Endothelial cell of umbilical vein (primary cell): ENCODE data around the gene VSIG10L2. TPM values are rescaled to one million over a fixed set of nuclear protein-coding genes. Genes with fewer than 3 reads are reported as not detected.

Experiments used
- BruUV-seq: library from RNA; stranded (reverse); fragments of 400-500 nt; replicated peaks from 2 replicates; lab custom pipeline; 2021; lab: Mats Ljungman, UMichigan
- CTCF ChIA-PET: fragments of 300-600, 350-600 bp; sonication (Branson Sonifier 250); formaldehyde crosslinking; loops from one replicate; lab custom pipeline; 2021; ENCODE audit warnings: antibody characterized with exemption, inconsistent platforms; lab: Charles Lee
- POLR2A ChIA-PET: fragments of 300-600, 350-600 bp; sonication (Branson Sonifier 250); formaldehyde crosslinking; loops from one replicate; lab custom pipeline; 2021; ENCODE audit warnings: antibody characterized with exemption, inconsistent platforms; lab: Charles Lee
- DNase-seq: peaks from one replicate; pipeline ENCODE4 v3.0.0-alpha.2; 2011; ENCODE audit warnings: low read depth, low spot score
- FAIRE-seq: peaks from 2 replicates; lab custom pipeline; 2011; peaks lifted over from hg19 to GRCh38; lab: Jason Lieb, UNC
- H2AFZ ChIP-seq: 2 replicates; pipeline ENCODE4 v1.6.0; 2012; ENCODE audit warnings: low read depth, low read length, control low read depth, inconsistent platforms
- H3K27ac ChIP-seq: 2 replicates; pipeline ENCODE4 v1.5.1; 2011; ENCODE audit warnings: low read depth, mild to moderate bottlenecking, control low read depth, low read length, moderate library complexity; ENCODE audit not compliant: insufficient read depth
- H3K27me3 ChIP-seq, 2 experiments: 2 replicates each; pipeline versions ENCODE4 v1.6.0 to v1.6.1; 2011; ENCODE audit warnings: low read length in 2 of 2, mixed read lengths in 1 of 2; ENCODE audit not compliant: control insufficient read depth in 2 of 2, insufficient read depth in 2 of 2
- H3K36me3 ChIP-seq, 2 experiments: 2 replicates in 1 of 2; 3 replicates in 1 of 2; pipeline ENCODE4 v1.5.1; 2011; ENCODE audit warnings: low read length in 2 of 2, mild to moderate bottlenecking in 1 of 2, moderate library complexity in 1 of 2; ENCODE audit not compliant: control insufficient read depth in 2 of 2, insufficient read depth in 2 of 2; ENCODE audit errors: extremely low read depth in 1 of 2
- H3K4me1 ChIP-seq: 3 replicates; pipeline ENCODE4 v1.5.1; 2011; ENCODE audit warnings: mild to moderate bottlenecking, low read length; ENCODE audit not compliant: control insufficient read depth, insufficient read depth; ENCODE audit errors: extremely low read depth
- H3K4me2 ChIP-seq: 2 replicates; pipeline ENCODE4 v1.6.1; 2011; ENCODE audit warnings: low read length, control low read depth, mixed read lengths; ENCODE audit not compliant: insufficient read depth
- H3K4me3 ChIP-seq, 3 experiments: fragments of 200-600 bp in 1 of 3; sonication (generic), shearing (Covaris generic) in 1 of 3; replicated peaks in 1 of 3; 2 replicates each; pipeline ENCODE4 v1.5.1; 2011 to 2016; ENCODE audit warnings: control low read depth in 3 of 3, low read length in 3 of 3, mild to moderate bottlenecking in 2 of 3, inconsistent platforms in 1 of 3, low read depth in 1 of 3, moderate library complexity in 1 of 3; ENCODE audit not compliant: insufficient read depth in 1 of 3
- H3K79me2 ChIP-seq: 2 replicates; pipeline ENCODE4 v1.6.0; 2012; ENCODE audit warnings: low read length, inconsistent platforms; ENCODE audit not compliant: control insufficient read depth, insufficient read depth
- H3K9ac ChIP-seq: replicated peaks from 2 replicates; pipeline ENCODE3; 2011; ENCODE audit warnings: low read length, control low read depth; ENCODE audit not compliant: insufficient read depth; ENCODE audit errors: extremely low read depth
- H3K9me1 ChIP-seq: replicated peaks from 3 replicates; pipeline ENCODE4 v1.6.0; 2011; ENCODE audit warnings: mild to moderate bottlenecking, low read length; ENCODE audit not compliant: control insufficient read depth, insufficient read depth; ENCODE audit errors: extremely low read depth
- H3K9me3 ChIP-seq: replicated peaks from 2 replicates; pipeline ENCODE4 v1.5.1; 2012; ENCODE audit warnings: low read length, inconsistent platforms; ENCODE audit not compliant: control insufficient read depth, insufficient read depth
- H4K20me1 ChIP-seq: replicated peaks from 2 replicates; pipeline ENCODE3; 2011; ENCODE audit warnings: mild to moderate bottlenecking, low read length; ENCODE audit not compliant: control insufficient read depth, insufficient read depth; ENCODE audit errors: extremely low read depth
- CTCF ChIP-seq, 2 donors: IDR thresholded peaks; 1 replicate in 1 of 2; 2 replicates in 1 of 2; pipeline ENCODE4 v1.5.1; 2011; ENCODE audit warnings: low read length in 2 of 2, mild to moderate bottlenecking in 2 of 2, moderate library complexity in 2 of 2, control low read depth in 1 of 2, inconsistent platforms in 1 of 2, low read depth in 1 of 2; ENCODE audit not compliant: insufficient read depth in 1 of 2; ENCODE audit errors: extremely low read depth in 1 of 2
- EZH2 ChIP-seq: IDR thresholded peaks from 2 replicates; pipeline ENCODE4 v1.6.1; 2012; ENCODE audit warnings: borderline replicate concordance, low read depth, mild to moderate bottlenecking, moderate library complexity, low read length, inconsistent platforms; ENCODE audit not compliant: severe bottlenecking
- FOS ChIP-seq: IDR thresholded peaks from 2 replicates; pipeline ENCODE4 v1.6.1; 2011; ENCODE audit warnings: mild to moderate bottlenecking, low read length, moderate library complexity, borderline replicate concordance; ENCODE audit not compliant: insufficient read depth
- GATA2 ChIP-seq: IDR thresholded peaks from 2 replicates; pipeline ENCODE4 v1.7.0; 2011; ENCODE audit warnings: low read depth, mild to moderate bottlenecking, moderate library complexity, mixed read lengths, low read length; ENCODE audit not compliant: insufficient read length, insufficient read depth
- JUN ChIP-seq: IDR thresholded peaks from 2 replicates; pipeline ENCODE4 v1.6.1; 2011; ENCODE audit warnings: borderline replicate concordance, low read depth; ENCODE audit not compliant: insufficient read length, insufficient read depth
- MAX ChIP-seq: IDR thresholded peaks from 2 replicates; pipeline ENCODE4 v1.6.1; 2011; ENCODE audit not compliant: insufficient read depth, insufficient read length
- MYC ChIP-seq: IDR thresholded peaks from one replicate; pipeline ENCODE4 v1.6.1; 2011; ENCODE audit warnings: mild to moderate bottlenecking, low read depth, low read length
- POLR2A ChIP-seq: IDR thresholded peaks from 2 replicates; pipeline ENCODE4 v1.6.1; 2012; ENCODE audit warnings: low read depth, mild to moderate bottlenecking, control low read depth, low read length
- POLR2AphosphoS5 ChIP-seq: IDR thresholded peaks from 2 replicates; pipeline ENCODE4 v1.6.1; 2012; ENCODE audit warnings: low read depth, mild to moderate bottlenecking, control low read depth, low read length, moderate library complexity; ENCODE audit not compliant: insufficient read depth
- dilution Hi-C: fragments of 300-500 bp; cut with MboI; formaldehyde crosslinking; loops from one replicate; pipeline ENCODE4 v1.15.0; 2019; ENCODE audit warnings: low sequenced_read_pairs; ENCODE audit not compliant: extremely low pct_ligation_motif_present
- intact Hi-C: fragments of 100-400 bp; cut with micrococcal nuclease; formaldehyde crosslinking; loops from one replicate; pipeline ENCODE4 v1.10.0; 2022
- polyA plus RNA-seq, 4 experiments: library from polyadenylated mRNA; depleted of rRNA in 3 of 4; stranded (reverse) in 3 of 4; unstranded in 1 of 4; fragments of >200 nt; gene quantifications; 2 replicates each; pipeline versions ENCODE4 v1.2.1 to v1.2.3, GENCODE V29; 2011 to 2012; ENCODE audit warnings: missing spikeins in 1 of 4
- total RNA-seq: library from RNA; stranded (reverse); gene quantifications from 2 replicates; pipeline ENCODE4 v1.2.3, GENCODE V29; 2021

The VSIG10L2 gene
- total and polyA plus RNA-seq, 2 donors (not counting 3 experiments of a cell fraction or from before 2014, with no cell fraction given) = not detected

GRCh38 chr11:125921042-125921441 lies 24.8 kb upstream of the VSIG10L2 start:
- no peak for FAIRE-seq
- Histone ChIP-seq H4K20me1 (no peaks in the 10 kb centered on the region), H3K9me3 (no peaks in the 10 kb centered on the region), H3K4me2 (no peak overlapping the region), H2AFZ (no peak overlapping the region), H3K9ac (no peak overlapping the region), H3K4me3 (no peak overlapping the region), H3K27ac (no peak overlapping the region), H3K36me3 (no peaks in the 10 kb centered on the region), H3K79me2 (no peaks in the 10 kb centered on the region), H3K27me3 (peaks cover 0 to 8% of the 10 kb centered on the region in 2 experiments), H3K9me1 (no peaks in the 10 kb centered on the region), H3K4me1 (no peaks in the 10 kb centered on the region)
- intact Hi-C loops (loop anchor here (5.0 to 10.0 kb wide), 2 partner anchors 344 to 381 kb away; partner anchors contain the start of genes DCPS, FOXRED1 and SRPRA), dilution Hi-C loops (no loop called here)
- CTCF ChIA-PET = interaction anchor here (0.8 to 5.1 kb wide), 3 partner anchors 15 to 560 kb away, joined by 3 to 113 read pairs (median 5); no protein-coding TSS in a partner anchor
- BruUV-seq = no TSS peak
- POLR2A ChIA-PET = no interaction called here
- no peak for DNase-seq
- TF ChIP-seq EZH2 = no peak
- TF ChIP-seq FOS = no peak
- no peak for TF ChIP-seq POLR2AphosphoS5
- no peak for TF ChIP-seq POLR2A
- TF ChIP-seq MYC = no peak
- TF ChIP-seq MAX = no peak
- TF ChIP-seq JUN = no peak
- TF ChIP-seq CTCF (IDR thresholded peaks at IDR 0.05; ENCODE audit: extremely low read depth in 1 of 2, insufficient read depth in 1 of 2, low read depth in 1 of 2, low read length in 2 of 2) = no peak
- TF ChIP-seq GATA2 = no peak
